GM21786 (cell line): Measurements from ENCODE around the gene DCLRE1A.
"Not testable (repeated sequence)": the region's sequence is repeated elsewhere in the genome, so short reads cannot be mapped to it uniquely, and the experiment has no call there.

Source experiments
- ATAC-seq: cut with Tn5 transposase; IDR thresholded peaks from one replicate; pipeline ENCODE4 v1.9.1; 2021; ENCODE audit not compliant: unreplicated experiment

The DCLRE1A gene

DNA sequence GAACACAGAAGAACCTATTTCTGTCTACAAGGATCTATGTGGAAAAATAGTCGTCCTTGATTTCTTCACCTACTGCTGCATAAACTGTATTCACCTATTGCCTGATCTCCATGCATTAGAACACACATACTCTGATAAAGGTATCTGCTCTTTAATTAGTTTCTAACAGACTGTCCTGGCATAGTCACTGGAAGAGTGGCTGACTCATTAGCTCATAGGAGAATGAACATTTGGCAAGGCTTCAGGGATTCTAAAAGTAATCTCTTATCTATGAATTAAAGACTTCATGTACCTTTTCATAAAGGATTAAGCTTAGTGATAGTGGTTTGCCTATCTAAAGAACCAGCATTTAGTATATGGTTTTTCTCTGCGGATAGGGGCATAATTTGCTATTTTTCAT lies 4.7 kb upstream of the DCLRE1A start:
- ATAC-seq: no peak

DNA sequence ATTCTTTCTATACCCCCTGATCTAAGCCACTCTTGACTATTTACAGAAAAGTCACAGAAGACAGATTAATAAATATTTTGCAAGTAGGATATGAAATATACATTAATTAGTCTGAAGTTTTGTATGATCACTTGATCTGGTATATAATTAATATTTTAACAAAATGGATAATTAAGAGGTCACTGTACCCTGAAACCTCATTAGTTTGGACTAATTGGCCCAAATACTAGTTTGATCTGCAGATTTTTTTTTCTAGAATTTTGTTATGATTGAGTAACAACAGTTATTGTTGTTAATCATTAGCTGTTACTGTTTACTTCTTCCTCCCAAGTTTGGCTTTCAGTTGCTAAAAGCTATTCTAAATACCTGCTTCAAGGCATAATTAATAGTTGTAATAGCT lies 3.3 kb upstream of the DCLRE1A start:
- ATAC-seq: no peak

DNA sequence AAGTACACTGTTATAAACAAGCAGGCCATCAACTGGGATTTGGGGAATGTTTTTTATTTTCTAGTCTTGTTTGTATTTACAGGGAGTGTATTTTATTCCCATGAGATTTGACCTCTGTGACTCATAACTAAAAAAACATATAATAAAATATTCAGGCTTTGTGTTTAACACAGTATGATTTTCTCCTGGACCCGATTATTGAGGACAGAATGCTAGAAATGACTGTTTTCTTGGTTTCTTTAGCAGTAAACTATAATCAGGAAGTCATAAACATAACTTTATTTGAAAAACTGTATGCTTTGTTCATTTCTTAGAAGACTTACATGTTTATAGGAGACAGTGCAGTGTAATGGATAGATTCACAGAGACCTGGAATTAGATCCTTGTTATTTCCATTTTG lies 2.7 kb upstream of the DCLRE1A start:
- no peak for ATAC-seq

DNA sequence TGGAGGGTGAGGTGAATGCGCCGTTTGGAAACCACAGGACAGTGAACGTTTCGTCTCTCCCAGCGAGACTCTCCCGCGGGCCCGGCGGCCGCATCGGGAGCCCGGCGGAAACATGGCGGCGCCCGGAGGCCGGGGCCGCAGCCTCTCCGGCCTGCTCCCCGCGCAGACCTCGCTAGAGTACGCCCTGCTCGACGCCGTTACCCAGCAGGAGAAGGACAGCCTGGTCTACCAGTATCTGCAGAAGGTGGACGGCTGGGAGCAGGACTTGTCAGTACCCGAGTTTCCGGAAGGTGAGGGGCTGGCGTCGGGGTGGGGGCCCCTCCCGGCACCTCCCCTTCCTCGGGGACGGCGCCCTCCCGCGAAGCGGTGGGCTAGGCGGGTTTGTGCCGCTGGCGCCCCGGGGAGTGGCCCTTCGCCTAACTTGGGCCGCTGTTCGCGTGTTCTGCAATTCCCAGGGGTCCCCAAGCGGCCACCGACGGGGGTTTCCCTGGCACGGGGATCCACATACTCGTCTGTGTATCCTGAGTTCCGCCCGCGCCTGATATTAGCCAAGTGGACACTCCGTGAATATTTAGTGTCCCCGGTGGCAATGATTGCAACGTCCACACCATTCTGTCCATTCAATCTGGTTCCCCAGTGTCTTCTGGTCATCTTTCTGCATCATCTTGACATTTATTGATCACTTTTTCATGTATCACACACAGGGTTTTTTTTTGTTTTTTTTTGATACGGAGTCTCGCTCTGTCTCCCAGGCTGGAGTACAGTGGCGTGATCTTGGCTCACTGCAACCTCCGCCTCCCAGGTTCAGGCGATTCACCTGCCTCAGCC lies 1.1 kb upstream of the DCLRE1A start:
- peak; percentile 23 for ATAC-seq

DNA sequence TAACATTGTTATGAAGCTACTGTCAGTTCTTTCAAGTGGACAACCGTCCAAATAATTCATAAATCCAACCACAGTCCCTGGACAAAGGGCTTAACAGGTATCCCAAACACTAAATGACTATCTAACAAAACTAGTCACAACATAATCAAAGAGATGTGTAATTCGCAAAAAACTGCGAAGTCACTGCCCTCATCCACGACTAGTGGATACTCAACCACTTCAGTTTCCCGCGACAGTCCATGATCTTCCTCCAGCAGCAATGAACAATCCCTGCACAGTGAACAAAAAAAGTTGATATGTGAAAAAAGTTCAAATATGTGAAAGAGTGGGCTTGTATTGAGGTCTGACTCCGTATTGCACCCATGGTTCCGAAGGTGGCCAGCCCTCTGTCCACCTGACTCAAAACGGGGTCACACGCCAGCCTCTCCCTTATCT lies 287 bp downstream of the DCLRE1A start:
- ATAC-seq: no peak

DNA sequence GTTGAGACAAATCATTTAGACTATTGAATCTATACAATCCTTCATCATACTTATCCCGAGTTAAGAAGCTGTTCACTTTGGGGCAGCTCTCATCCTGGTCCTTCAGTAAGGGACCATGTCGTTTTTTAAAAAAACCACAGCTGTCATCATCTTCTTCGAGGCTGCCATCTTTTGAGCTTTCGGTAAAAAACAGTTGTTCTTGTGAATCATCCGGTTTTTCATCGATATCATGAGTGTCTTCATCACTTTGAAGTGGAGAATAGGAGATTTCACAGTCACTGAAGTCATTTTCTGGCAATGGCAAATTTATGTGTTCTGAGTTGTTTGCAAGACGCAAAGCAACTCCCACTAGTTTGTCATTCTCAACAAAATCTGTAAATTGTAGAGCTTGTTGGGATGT lies 3.9 kb downstream of the DCLRE1A start:
- no peak for ATAC-seq

DNA sequence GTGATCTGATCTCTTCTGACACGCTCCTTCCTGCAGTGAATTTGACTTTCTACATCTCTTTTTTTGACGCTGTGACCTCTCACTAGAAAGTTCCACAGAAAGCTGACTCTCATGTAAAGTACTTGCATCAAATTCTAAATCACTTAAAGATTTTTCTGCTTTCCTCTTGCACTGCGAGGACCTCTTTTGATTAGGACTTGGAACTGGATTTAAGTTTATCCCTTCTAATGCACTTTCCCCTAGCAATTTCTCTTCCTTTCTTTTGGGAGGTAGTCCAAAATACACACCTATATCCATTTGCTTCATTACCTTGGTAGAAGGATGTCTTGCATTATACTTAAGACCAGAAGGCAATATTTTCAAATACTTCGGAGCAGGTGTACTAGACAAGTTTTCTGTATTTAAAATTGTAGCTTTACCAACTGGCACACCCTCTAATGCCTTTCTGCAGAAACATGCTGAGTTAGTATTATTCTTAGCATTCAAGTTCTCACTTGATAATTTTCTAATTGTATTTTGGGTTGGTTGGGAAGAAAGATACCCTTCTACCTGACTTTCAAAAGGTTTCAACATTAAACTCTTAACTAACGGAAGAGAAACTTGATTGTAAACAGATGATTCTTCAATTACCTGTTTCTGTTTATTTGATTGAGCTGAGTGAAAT lies 4.6 kb downstream of the DCLRE1A start:
- no peak for ATAC-seq

DNA sequence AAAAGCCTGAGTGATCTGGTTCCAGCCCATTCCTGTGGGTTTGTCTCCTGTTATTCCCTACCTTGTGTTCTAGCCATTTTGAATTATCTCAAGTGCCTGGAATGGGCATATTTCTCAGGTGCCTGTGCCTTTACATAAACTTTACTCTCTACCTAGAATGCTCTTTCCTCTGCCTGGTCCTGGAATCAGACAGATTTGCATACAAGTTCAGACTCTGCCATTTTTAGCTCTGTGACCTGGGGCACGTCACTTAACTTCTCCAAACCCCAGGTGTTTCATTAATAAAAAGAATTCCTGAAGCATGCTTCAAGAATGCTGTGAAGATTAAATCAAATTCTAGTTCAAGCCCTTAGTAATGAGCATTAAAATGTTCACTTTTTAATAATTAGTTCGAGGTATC lies 7.8 kb downstream of the DCLRE1A start:
- ATAC-seq: no peak

DNA sequence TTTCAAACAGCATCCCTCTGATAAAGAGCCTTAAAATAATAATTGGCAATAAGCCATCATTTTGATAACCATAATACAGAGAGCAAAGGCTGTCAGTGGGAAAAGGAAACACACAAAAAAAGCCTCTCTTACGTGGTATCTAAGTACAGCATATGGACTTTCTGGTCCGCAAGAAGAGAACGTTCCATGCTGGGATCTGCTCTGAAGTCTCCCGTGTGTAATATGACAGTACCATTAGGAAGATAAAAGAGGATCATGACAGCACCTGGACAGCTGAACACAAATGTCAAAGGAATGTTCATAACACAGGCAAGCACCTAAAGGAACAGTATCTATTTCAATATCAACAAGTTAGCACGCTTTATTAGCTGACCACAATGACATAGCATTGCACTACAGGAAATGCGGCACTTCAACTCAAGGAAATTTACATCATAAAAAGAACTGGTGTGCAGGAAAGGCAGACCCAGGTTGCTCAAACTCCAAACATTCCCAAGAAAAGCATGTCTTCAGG lies 9.9 kb downstream of the DCLRE1A start:
- no peak for ATAC-seq

DNA sequence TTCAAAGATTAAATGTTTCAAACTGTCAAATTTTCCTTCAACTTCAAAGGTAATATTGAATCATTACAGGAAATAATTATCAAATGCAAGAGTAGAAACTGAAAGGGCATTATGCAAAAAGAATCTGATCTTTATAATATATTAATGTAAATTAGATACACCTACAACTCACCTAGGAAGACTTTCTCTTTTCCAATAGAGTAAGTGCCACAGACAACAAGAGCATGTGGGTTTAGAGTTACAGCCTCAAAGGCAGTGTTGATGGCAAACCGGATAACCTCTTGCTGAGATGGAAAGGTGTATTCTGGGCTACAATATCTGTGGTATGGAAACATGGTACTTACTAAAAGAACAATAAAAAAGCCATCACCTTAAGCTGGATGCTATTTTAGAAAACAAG lies 11.7 kb downstream of the DCLRE1A start:
- ATAC-seq: no peak

DNA sequence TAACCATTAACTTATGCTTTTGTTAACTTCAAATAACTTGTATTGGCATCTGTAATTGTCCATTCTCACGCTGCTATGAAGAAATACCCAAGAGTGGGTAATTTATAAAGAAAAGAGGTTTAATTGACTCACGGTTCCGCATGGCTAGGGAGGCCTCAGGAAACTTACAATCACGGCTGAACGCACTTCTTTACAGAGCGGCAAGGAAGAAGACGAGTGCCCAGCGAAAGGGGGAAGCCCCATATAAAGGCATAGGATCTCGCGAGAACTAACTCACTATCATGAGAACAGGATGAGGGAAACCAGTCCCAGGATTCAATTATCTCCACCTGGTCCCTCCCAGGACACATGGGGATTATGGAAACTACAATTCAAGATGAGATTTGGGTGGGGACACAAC lies 25.3 kb downstream of the DCLRE1A start:
- not testable (repeated sequence) for ATAC-seq

DNA sequence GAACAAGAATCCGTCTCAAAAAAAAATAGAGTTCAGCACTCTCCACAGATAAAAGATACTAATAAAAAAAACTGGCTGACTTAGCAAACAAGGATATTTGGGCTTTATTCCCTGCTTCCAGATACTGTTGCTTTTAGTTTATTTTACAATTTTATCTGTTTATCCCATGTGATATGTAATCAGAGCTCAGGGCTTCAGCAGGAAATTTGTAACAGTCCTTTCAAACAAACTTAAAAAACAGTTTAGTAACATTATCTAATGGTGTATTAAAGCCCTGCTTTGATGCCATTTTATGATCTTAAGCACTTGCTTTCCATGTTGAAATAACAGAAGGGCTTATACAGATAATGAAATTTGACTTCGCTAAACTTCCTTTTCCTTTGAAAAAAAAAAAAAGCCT lies 28.1 kb downstream of the DCLRE1A start:
- ATAC-seq: no peak

DNA sequence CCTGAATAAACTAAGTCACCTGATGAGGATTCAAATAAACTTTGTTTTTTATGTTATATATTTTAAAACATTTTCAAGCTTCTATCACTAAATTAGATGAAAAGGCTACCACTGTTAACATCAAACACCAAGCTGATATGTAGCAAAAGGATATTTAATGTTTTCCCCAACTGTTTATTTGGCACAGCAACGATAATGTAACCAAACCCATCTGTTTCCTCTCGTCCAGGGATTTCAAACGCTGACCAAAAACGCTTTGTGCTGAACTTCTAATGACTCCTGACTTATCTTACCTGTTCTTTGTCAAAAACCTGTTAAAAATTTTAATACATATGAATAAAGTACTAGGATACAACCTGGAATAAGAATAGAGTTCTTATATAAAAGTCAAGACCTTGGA lies 30.5 kb downstream of the DCLRE1A start:
- no peak for ATAC-seq

DNA sequence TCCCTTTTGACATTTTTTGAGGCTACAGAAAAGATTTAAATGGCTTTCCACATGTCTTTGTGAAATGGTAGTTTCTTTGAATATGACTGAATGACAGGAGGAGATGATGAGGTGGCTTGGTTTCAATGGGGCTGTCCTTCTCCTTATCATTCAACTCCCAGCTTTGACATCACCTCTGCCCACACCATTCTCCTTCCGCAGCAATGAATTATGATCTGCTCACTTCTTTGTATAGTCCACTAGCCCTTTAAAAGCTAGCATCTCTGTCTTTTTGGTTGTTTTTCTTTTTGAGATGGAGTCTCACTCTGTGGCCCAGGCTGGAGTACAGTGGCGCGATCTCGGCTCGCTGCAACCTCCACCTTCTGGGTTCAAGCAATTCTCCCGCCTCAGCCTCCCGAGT lies 31.7 kb downstream of the DCLRE1A start:
- ATAC-seq: no peak

DNA sequence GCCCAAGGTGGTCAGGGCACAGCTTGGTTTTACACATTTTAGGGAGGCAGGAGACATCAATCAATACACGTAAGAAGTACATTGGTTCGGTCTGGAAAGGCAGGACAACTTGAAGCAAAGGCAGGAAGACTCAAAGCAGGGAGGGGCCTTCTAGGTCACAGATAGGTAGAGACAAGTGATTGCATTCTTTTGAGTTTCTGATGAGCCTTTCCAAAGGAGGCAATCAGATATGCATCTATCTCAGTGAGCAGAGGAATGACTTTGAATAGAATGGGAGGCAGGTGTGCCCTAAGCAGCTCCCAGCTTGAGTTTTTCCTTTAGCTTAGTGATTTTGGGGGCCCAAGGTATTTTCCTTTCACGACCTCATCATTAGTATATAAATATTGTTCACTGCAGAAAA lies 32.6 kb downstream of the DCLRE1A start:
- ATAC-seq: not testable (repeated sequence)

DNA sequence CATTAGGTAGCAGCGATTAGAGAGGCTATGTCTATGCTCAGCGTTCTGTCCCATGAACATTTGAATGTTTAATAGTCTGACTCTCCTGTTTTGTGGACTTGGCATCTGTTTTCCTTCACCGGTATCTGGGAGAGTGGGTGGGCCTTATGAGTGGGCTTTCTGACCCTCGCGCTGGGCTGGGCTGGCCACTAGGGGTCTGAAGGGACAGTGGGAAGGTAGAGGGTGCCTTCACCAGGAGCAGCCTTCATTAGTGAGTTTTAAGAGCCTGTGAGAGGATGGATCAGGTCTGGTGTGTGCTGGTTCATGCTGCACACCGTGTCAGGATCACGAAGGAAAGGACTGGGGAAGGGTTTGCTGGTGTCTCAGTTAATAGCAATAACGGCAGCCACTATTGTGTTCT lies 33.4 kb downstream of the DCLRE1A start:
- no peak for ATAC-seq

DNA sequence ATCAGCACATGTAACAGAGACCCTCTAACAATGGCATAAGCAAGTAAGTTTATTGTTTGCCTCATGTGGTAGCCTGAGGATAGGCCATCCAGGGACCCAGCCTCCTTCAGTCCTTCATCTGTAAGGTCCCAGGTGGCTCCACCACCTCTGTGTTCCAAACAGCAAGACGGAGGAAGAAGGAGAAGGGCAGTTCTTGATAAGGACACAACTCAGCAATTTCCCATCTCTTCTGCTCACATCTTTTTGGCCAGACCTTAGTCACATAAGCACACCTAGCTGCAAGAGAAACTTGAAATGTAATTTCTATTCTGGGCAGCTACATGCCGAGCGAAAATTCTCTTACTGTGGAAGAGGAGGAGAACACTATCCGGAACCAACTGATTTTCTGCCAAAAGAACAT lies 33.9 kb downstream of the DCLRE1A start:
- ATAC-seq: no peak

DNA sequence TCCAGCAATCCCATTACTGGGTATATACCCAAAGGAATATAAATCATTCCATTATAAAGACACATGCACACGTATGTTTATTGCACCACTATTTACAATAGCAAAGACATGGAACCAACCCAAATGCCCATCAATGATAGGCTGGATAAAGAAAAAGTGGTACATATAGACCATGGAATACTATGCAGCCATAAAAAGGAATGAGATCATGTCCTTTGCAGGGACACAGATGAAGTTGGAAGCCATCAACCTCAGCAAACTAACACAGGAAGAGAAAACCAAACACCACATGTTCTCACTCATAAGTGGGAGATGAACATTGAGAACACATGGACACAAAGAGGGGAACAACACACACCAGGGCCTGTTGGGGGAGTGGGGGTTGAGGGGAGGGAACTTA lies 39.2 kb downstream of the DCLRE1A start:
- not testable (repeated sequence) for ATAC-seq

DNA sequence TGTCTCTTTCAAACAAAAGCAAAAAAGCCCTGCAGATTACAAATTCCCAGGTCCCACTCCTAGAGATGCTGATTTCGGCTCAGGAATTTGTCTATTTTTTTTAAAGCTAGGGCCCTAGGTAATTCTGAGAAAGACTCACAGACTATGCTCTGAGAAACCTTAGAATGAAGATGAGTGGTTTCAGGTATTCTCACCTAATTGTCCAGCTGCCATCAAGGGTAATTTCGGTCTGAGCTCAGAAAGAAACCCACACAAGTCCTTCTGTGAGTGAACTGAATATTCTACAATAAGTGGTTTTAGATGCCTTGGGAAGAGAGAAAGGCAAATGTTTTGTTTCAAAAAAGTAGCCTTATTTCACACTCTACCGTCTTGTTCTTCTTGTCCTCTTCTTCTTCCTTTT lies 45.7 kb downstream of the DCLRE1A start:
- ATAC-seq: no peak

DNA sequence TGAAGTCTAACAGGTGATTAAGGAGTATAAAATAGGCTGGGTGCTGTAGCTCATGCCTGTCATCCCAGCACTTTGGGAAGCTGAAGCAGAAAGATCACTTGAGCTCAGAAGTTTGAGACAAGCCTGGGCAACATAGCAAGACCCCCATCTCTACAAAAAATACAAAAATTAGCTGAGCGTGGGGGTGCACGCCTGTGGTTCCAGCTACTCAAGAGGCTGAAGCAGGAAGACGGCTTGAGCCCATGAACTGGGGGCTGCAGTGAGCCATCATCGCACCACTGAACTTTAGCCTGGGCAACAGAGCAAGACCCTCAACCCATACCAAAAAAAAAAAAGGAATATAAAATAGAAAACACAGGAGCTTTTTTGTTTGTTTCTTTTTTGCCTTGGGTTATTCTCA lies 47.4 kb downstream of the DCLRE1A start:
- no peak for ATAC-seq

DNA sequence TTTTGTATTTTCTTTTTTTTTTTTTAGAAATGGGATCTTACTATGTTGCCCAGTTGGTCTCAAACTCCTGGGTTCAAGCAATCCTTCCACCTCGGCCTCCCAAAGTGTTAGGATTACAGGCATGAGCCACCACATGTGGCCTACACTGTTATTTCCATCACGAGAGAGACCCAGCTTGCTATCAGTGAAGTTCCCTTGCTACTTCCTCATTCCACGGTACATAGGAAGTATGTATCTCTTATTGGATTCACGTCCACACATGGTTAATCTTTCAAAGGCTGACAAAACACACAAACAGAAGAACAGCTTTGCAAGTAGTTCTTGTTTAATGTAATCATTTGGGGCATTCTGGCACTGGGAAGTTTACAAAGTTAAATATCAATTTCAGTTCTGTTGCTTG lies 50.9 kb downstream of the DCLRE1A start:
- ATAC-seq: no peak

DNA sequence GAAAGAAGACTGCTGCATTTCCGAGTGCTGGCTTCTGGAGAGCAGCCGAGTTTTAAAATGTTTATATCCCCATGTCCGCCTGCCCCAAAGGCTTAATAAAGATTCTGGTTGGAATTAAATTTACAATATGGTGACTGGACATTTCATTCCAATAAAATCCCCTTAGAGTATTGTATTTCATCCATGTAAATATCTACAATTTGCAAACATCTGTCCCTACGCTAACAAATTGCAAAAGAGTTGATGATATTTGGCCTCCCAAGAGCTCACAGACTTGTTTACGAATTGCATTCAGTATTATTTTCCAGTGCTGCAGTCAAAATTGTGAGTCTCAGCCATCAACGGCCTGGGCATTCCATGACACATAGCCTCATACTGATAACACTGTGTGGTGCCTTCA lies 52.3 kb downstream of the DCLRE1A start:
- no peak for ATAC-seq
